SK-N-SH (cell line): ENCODE data around the gene RBM18. TPM values are rescaled to one million over a fixed set of nuclear protein-coding genes. Genes with fewer than 3 reads are reported as not detected.

Experiments used
- CTCF ChIA-PET: fragments of 300-600, 350-600 bp; formaldehyde crosslinking; extraction: SDS; loops from one replicate; lab custom pipeline; 2021; lab: Yijun Ruan, JAX
- POLR2A ChIA-PET: fragments of 350-600 bp; sonication (Branson Sonifier 250); formaldehyde crosslinking; extraction: SDS; loops from one replicate; lab custom pipeline; 2020; ENCODE audit warnings: antibody characterized with exemption, inconsistent platforms; lab: Yijun Ruan, JAX
- DNase-seq: peaks from one replicate; pipeline ENCODE4 v3.0.0; 2012
- H2AFZ ChIP-seq: fragments of 200-600 bp; sonication (generic); 2 replicates; pipeline ENCODE4 v1.8.1; 2016; ENCODE audit warnings: antibody characterized with exemption, mild to moderate bottlenecking, low read depth
- H3F3A ChIP-seq: fragments of 200-600 bp; sonication (generic); replicated peaks from 2 replicates; pipeline ENCODE3; 2016; ENCODE audit warnings: antibody characterized with exemption, mild to moderate bottlenecking; ENCODE audit not compliant: insufficient read depth
- H3K27ac ChIP-seq, 2 experiments: fragments of 200-500 bp in 1 of 2; fragments of 200-600 bp in 1 of 2; sonication (Bioruptor generic) in 1 of 2; sonication (generic), shearing (Covaris generic) in 1 of 2; 2 replicates each; pipeline versions ENCODE4 v1.5.1 to v1.6.1; 2014 to 2016; ENCODE audit warnings: low read depth in 2 of 2, inconsistent platforms in 1 of 2, low read length in 1 of 2, mild to moderate bottlenecking in 1 of 2, mixed read lengths in 1 of 2
- H3K27me3 ChIP-seq: fragments of 200-600 bp; sonication (generic), shearing (Covaris generic); 2 replicates; pipeline ENCODE4 v1.6.1; 2016; ENCODE audit warnings: mixed run types; ENCODE audit not compliant: insufficient read depth
- H3K36me3 ChIP-seq, 2 experiments: fragments of 200-500 bp in 1 of 2; fragments of 200-600 bp in 1 of 2; sonication (Bioruptor generic) in 1 of 2; sonication (generic) in 1 of 2; replicated peaks in 1 of 2; 2 replicates each; pipeline versions ENCODE3 to v1.5.1; 2014 to 2016; ENCODE audit warnings: low read length in 1 of 2, mild to moderate bottlenecking in 1 of 2; ENCODE audit not compliant: insufficient read depth in 2 of 2, control insufficient read depth in 1 of 2
- H3K4me1 ChIP-seq, 2 experiments: fragments of 200-500 bp in 1 of 2; fragments of 200-600 bp in 1 of 2; sonication (Bioruptor generic) in 1 of 2; sonication (generic), shearing (Covaris generic) in 1 of 2; 2 replicates each; pipeline versions ENCODE4 v1.5.1 to v1.6.1; 2014 to 2016; ENCODE audit warnings: low read depth in 1 of 2, low read length in 1 of 2, mixed run types in 1 of 2; ENCODE audit not compliant: insufficient read depth in 2 of 2, control insufficient read depth in 1 of 2
- H3K4me2 ChIP-seq: fragments of 200-600 bp; sonication (generic), shearing (Covaris generic); 2 replicates; pipeline ENCODE4 v1.6.1; 2017; ENCODE audit warnings: mixed run types
- H3K4me3 ChIP-seq, 2 experiments: fragments of 200-500 bp in 1 of 2; fragments of 200-600 bp in 1 of 2; sonication (Bioruptor generic) in 1 of 2; sonication (generic), shearing (Covaris generic) in 1 of 2; 2 replicates each; pipeline versions ENCODE4 v1.5.1 to v1.8.1; 2014 to 2016; ENCODE audit warnings: low read depth in 2 of 2, inconsistent platforms in 1 of 2, low read length in 1 of 2, mild to moderate bottlenecking in 1 of 2, mixed read lengths in 1 of 2, moderate library complexity in 1 of 2
- H3K79me2 ChIP-seq: fragments of 200-600 bp; sonication (generic); 2 replicates; pipeline ENCODE4 v1.8.1; 2017; ENCODE audit warnings: mild to moderate bottlenecking; ENCODE audit not compliant: insufficient read depth
- H3K9ac ChIP-seq: fragments of 200-600 bp; sonication (generic); 2 replicates; pipeline ENCODE4 v1.6.1; 2017; ENCODE audit warnings: mixed run types
- H3K9me2 ChIP-seq: fragments of 200-600 bp; sonication (generic); 2 replicates; pipeline ENCODE4 v1.6.1; 2017; ENCODE audit warnings: mixed run types
- H3K9me3 ChIP-seq: fragments of 200-600 bp; sonication (generic); 2 replicates; pipeline ENCODE4 v1.6.1; 2017; ENCODE audit warnings: mixed run types, mild to moderate bottlenecking, moderate library complexity
- H4K20me1 ChIP-seq: fragments of 200-600 bp; sonication (generic); 2 replicates; pipeline ENCODE4 v1.6.1; 2017; ENCODE audit warnings: mild to moderate bottlenecking, mixed run types; ENCODE audit not compliant: insufficient read depth
- CHD2 ChIP-seq: fragments of 150-350 bp; IDR thresholded peaks from 2 replicates; pipeline ENCODE4 v1.6.1; 2018; ENCODE audit warnings: low read length; ENCODE audit not compliant: partially characterized antibody
- EP300 ChIP-seq, 2 experiments: IDR thresholded peaks; 2 replicates each; pipeline versions ENCODE4 v1.4.0 to v1.6.1; 2012; ENCODE audit warnings: borderline replicate concordance in 1 of 2, low read depth in 1 of 2, low read length in 1 of 2
- FOSL2 ChIP-seq: IDR thresholded peaks from 2 replicates; pipeline ENCODE4 v1.4.0; 2012; ENCODE audit warnings: low read depth, mild to moderate bottlenecking, moderate library complexity, borderline replicate concordance
- FOXM1 ChIP-seq: IDR thresholded peaks from 2 replicates; pipeline ENCODE4 v1.4.0; 2012; ENCODE audit warnings: low read depth, mild to moderate bottlenecking
- MXI1 ChIP-seq: IDR thresholded peaks from 2 replicates; pipeline ENCODE4 v1.6.1; 2012; ENCODE audit warnings: mild to moderate bottlenecking, low read depth, low read length, improper control_type of control experiment
- RXRA ChIP-seq: IDR thresholded peaks from 2 replicates; pipeline ENCODE4 v1.4.0; 2012; ENCODE audit warnings: low read depth, mild to moderate bottlenecking, borderline replicate concordance
- SIN3A ChIP-seq: IDR thresholded peaks from 2 replicates; pipeline ENCODE4 v1.6.1; 2012; ENCODE audit warnings: low read depth, mild to moderate bottlenecking, low read length, moderate library complexity, borderline replicate concordance
- SMC3 ChIP-seq: IDR thresholded peaks from 2 replicates; pipeline ENCODE4 v1.6.1; 2012; ENCODE audit warnings: low read depth, low read length, improper control_type of control experiment
- TAF1 ChIP-seq: IDR thresholded peaks from 2 replicates; pipeline ENCODE4 v1.6.1; 2012; ENCODE audit warnings: low read depth, mild to moderate bottlenecking, low read length, moderate library complexity, borderline replicate concordance
- YY1 ChIP-seq: IDR thresholded peaks from 2 replicates; pipeline ENCODE4 v1.4.0; 2012; ENCODE audit warnings: low read depth, mild to moderate bottlenecking
- WGBS: methylation state at CpG from one replicate; pipeline ENCODE4 v1.1.6; 2017; ENCODE audit warnings: low lambda C conversion rate; 5-methylcytosine and 5-hydroxymethylcytosine counted together
- polyA plus RNA-seq, 3 experiments: library from polyadenylated mRNA; depleted of rRNA; stranded (reverse); fragments of >200 nt; gene quantifications; 2 replicates each; pipeline ENCODE4 v1.2.3, GENCODE V29; 2012
- TF ChIP-seq, protein P1 (sequence below): IDR thresholded peaks from 2 replicates; pipeline ENCODE4 v1.4.0; 2012; ENCODE audit warnings: low read depth
- TF ChIP-seq, protein P2 (sequence below): IDR thresholded peaks from 2 replicates; pipeline ENCODE4 v1.4.0; 2012; ENCODE audit warnings: low read depth, borderline replicate concordance
- TF ChIP-seq, protein P3 (sequence below): fragments of 150-350 bp; IDR thresholded peaks from 2 replicates; pipeline ENCODE4 v1.6.1; 2016; ENCODE audit warnings: mild to moderate bottlenecking, low read depth, low read length
- TF ChIP-seq, protein P4 (sequence below): IDR thresholded peaks from 2 replicates; pipeline ENCODE4 v1.4.0; 2012; ENCODE audit warnings: low read depth, borderline replicate concordance
- TF ChIP-seq, protein P5 (sequence below): fragments of 150-350 bp; IDR thresholded peaks from 2 replicates; pipeline ENCODE4 v1.6.1; 2017; ENCODE audit warnings: antibody characterized with exemption, low read length, low read depth, borderline replicate concordance
- TF ChIP-seq, protein P6 (sequence below): fragments of 200-600 bp; sonication (generic); IDR thresholded peaks from 2 replicates; pipeline ENCODE4 v1.6.1; 2017; ENCODE audit warnings: antibody characterized with exemption, mild to moderate bottlenecking, moderate library complexity

Gene RBM18
- polyA plus RNA-seq, 1 of the 3 experiments (the other 2 are of a cell fraction), result 8.2 TPM

DNA sequence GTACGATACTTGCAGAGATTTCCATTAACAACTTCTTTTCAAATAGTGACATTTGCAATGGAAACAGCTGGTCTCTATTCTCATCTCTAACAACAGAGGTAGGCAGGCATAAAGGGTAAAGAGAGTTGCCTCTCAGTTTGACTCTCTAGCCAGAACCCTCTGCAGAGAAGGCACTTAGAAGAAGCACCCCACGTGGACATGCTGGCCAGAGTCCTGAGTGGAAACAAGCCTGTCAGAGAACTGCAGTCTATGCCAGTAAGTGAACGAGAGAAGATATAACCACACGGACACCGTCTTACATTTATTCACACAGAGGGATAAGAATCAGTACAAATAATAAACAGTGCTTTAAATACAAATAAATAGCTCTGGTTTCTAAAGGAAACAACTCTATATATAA is 24.9 kb downstream of the RBM18 start (continued):
- TF ChIP-seq, protein P1, sequence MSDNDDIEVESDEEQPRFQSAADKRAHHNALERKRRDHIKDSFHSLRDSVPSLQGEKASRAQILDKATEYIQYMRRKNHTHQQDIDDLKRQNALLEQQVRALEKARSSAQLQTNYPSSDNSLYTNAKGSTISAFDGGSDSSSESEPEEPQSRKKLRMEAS, result no peak
- TF ChIP-seq, protein P2, sequence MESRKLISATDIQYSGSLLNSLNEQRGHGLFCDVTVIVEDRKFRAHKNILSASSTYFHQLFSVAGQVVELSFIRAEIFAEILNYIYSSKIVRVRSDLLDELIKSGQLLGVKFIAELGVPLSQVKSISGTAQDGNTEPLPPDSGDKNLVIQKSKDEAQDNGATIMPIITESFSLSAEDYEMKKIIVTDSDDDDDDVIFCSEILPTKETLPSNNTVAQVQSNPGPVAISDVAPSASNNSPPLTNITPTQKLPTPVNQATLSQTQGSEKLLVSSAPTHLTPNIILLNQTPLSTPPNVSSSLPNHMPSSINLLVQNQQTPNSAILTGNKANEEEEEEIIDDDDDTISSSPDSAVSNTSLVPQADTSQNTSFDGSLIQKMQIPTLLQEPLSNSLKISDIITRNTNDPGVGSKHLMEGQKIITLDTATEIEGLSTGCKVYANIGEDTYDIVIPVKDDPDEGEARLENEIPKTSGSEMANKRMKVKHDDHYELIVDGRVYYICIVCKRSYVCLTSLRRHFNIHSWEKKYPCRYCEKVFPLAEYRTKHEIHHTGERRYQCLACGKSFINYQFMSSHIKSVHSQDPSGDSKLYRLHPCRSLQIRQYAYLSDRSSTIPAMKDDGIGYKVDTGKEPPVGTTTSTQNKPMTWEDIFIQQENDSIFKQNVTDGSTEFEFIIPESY, result no peak
- TF ChIP-seq, protein P3, sequence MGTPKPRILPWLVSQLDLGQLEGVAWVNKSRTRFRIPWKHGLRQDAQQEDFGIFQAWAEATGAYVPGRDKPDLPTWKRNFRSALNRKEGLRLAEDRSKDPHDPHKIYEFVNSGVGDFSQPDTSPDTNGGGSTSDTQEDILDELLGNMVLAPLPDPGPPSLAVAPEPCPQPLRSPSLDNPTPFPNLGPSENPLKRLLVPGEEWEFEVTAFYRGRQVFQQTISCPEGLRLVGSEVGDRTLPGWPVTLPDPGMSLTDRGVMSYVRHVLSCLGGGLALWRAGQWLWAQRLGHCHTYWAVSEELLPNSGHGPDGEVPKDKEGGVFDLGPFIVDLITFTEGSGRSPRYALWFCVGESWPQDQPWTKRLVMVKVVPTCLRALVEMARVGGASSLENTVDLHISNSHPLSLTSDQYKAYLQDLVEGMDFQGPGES, result no peak
- TF ChIP-seq, all 33 proteins: peak for 0

DNA sequence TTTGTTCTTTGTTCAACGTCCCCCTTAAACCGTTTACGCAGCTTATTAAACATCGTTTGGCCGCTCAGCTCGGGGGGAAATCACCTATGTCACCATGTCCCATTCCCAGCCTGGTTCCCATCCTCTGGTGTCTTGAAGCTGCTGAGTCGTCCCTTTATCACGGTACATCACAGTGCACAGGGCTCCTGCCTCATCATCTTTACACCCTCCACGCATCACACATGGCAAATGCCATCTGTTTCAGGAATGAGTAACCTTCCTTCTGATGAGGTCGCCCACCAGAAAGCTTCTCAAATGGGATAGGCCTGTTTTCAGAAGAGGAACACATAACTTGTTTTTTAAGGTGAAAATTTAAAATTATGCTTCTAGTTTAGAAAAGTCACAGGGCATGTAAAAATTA is 28.0 kb downstream of the RBM18 start:
- no peaks in the 10 kb centered on the region for H3K9me3 ChIP-seq
- no peaks in the 10 kb centered on the region for H3F3A ChIP-seq
- TF ChIP-seq SIN3A, result no peak
- TF ChIP-seq FOXM1, result no peak
- TF ChIP-seq, protein P4, sequence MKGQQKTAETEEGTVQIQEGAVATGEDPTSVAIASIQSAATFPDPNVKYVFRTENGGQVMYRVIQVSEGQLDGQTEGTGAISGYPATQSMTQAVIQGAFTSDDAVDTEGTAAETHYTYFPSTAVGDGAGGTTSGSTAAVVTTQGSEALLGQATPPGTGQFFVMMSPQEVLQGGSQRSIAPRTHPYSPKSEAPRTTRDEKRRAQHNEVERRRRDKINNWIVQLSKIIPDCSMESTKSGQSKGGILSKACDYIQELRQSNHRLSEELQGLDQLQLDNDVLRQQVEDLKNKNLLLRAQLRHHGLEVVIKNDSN, result no peak
- TF ChIP-seq RXRA, result no peak
- TF ChIP-seq EP300 (IDR thresholded peaks at IDR 0.05; ENCODE audit: borderline replicate concordance in 1 of 2, low read depth in 1 of 2, low read length in 1 of 2), result no peak
- no peak for TF ChIP-seq FOSL2
- TF ChIP-seq MXI1, result no peak
- no peak for TF ChIP-seq SMC3
- TF ChIP-seq CHD2, result no peak
- TF ChIP-seq TAF1, result no peak
- TF ChIP-seq, protein P5, sequence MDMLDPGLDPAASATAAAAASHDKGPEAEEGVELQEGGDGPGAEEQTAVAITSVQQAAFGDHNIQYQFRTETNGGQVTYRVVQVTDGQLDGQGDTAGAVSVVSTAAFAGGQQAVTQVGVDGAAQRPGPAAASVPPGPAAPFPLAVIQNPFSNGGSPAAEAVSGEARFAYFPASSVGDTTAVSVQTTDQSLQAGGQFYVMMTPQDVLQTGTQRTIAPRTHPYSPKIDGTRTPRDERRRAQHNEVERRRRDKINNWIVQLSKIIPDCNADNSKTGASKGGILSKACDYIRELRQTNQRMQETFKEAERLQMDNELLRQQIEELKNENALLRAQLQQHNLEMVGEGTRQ, result no peak
- TF ChIP-seq YY1, result no peak
- TF ChIP-seq, protein P6, sequence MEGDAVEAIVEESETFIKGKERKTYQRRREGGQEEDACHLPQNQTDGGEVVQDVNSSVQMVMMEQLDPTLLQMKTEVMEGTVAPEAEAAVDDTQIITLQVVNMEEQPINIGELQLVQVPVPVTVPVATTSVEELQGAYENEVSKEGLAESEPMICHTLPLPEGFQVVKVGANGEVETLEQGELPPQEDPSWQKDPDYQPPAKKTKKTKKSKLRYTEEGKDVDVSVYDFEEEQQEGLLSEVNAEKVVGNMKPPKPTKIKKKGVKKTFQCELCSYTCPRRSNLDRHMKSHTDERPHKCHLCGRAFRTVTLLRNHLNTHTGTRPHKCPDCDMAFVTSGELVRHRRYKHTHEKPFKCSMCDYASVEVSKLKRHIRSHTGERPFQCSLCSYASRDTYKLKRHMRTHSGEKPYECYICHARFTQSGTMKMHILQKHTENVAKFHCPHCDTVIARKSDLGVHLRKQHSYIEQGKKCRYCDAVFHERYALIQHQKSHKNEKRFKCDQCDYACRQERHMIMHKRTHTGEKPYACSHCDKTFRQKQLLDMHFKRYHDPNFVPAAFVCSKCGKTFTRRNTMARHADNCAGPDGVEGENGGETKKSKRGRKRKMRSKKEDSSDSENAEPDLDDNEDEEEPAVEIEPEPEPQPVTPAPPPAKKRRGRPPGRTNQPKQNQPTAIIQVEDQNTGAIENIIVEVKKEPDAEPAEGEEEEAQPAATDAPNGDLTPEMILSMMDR, result no peak
- peaks cover 21 to 26% of the 10 kb centered on the region in 2 experiments for H3K36me3 ChIP-seq
- no peaks in the 10 kb centered on the region for H3K9me2 ChIP-seq
- H3K4me3 ChIP-seq, result no peak overlapping the region
- no peak overlapping the region for H3K9ac ChIP-seq
- H3K4me1 ChIP-seq, result no peaks in the 10 kb centered on the region
- H3K27ac ChIP-seq, result no peak overlapping the region
- DNase-seq, result no peak
- no peaks in the 10 kb centered on the region for H3K79me2 ChIP-seq
- H4K20me1 ChIP-seq, result no peaks in the 10 kb centered on the region
- ChIA-PET POLR2A (no interaction called here), CTCF (interaction anchor here (1.0 kb wide), 1 partner anchor 203 kb away, joined by 4 read pairs; no protein-coding TSS in a partner anchor)
- 82% methylated on average over 10 of the region's 10 CpGs for WGBS
- H3K27me3 ChIP-seq, result peaks cover 14% of the 10 kb centered on the region; the same call in 1 of the 2 replicates
- no peak overlapping the region for H3K4me2 ChIP-seq
- H2AFZ ChIP-seq, result no peak overlapping the region
